SK-N-SH treated with all-trans-retinoic acid at 6 μM for 48 hours (cell line): ENCODE results near the gene MOG.

Experiments
- ARNTL ChIP-seq: fragments of 450-650 bp; formaldehyde crosslinking; IDR thresholded peaks from 2 replicates; pipeline ENCODE4 v1.5.0; 2020; ENCODE audit warnings: low read depth, mild to moderate bottlenecking, moderate library complexity, borderline replicate concordance
- ISL1 ChIP-seq: fragments of 250-450 bp; sonication (Bioruptor Pico); IDR thresholded peaks from 2 replicates; pipeline ENCODE4 v2.1.2; 2022; ENCODE audit warnings: mild to moderate bottlenecking, moderate library complexity
- PATZ1 ChIP-seq: fragments of 250-450 bp; sonication (Bioruptor Pico); IDR thresholded peaks from 2 replicates; pipeline ENCODE4 v1.8.0; 2020; ENCODE audit warnings: mild to moderate bottlenecking, moderate library complexity, borderline replicate concordance
- TCF4 ChIP-seq: fragments of 250-450 bp; sonication (Bioruptor Pico); IDR thresholded peaks from 2 replicates; pipeline ENCODE4 v1.8.0; 2021; ENCODE audit warnings: mild to moderate bottlenecking, moderate library complexity, borderline replicate concordance
- ZFP3 ChIP-seq: fragments of 250-450 bp; sonication (Bioruptor Pico); IDR thresholded peaks from 2 replicates; pipeline ENCODE4 v1.5.0; 2020; ENCODE audit warnings: mild to moderate bottlenecking, moderate library complexity

GRCh38 chr6:29630315-29630714 is 26.6 kb upstream of the MOG start:
- TF ChIP-seq ISL1 (CRISPR knock-in tag) (no peak), ARNTL (no peak), PATZ1 (CRISPR knock-in tag) (no peak), ZFP3 (no peak), TCF4 (CRISPR knock-in tag) (no peak)
